ENCODE data around the gene BTNL8.

Gene BTNL8

GRCh38 chr5:180974612-180975315, 75.8 kb downstream of the BTNL8 start:
- DNase-seq = no peak

DNA sequence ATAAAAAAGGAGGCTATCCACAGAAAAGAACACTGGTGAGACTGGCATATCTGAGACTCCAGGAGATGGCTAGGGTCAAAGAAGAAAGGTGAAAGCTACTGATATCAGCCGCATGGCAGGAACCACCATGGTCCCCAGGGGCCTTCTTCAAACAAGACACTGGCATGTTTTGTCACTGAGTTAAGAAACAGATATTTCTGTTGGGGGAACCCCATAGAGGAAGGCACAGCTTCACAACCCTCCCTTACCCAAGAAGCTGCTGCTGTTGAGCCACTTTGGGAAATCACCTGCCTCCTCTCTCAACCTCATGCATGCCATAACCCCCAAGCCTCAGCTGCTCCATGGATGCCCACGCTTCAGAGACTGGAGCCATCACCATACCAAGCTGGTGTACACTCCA, 76.4 kb downstream of the BTNL8 start:
- DNase-seq = no peak

- no peak for DNase-seq
Observed at GRCh38 chr5:180976518-180976917, 77.6 kb downstream of the BTNL8 start.

GRCh38 chr5:180977852-180978251, 78.9 kb downstream of the BTNL8 start:
- no peak for DNase-seq

DNA sequence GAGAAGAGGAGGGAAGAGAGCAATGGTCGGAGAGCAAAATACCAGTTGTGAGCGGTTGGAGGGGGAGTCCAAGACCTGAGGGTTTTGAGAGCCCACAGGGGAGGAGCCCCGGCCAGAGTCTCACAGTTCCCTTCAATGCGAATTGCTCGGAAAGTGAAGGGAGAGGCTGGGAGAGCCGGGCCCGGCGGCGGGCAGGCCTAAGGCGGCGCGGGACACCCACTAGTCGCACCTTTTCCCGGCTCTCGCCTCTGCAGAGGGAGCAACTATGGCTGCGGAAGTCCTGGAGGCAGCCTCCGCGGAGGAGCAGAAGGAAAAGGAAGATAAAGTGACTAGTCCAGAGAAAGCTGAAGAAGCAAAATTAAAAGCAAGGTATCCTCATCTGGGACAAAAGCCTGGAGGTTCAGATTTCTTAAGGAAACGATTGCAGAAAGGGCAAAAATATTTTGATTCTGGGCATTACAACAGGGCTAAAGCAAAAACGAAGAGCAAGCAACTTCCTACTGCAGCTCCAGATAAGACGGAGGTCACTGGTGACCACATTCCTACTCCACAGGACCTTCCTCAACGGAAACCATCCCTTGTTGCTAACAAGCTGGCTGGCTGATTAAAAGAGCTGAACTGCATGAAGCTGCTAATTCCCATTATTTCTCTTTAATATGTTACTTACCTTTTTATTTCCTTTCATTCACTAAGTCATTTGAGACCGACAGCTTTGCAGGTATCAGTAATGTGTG, 83.2 kb downstream of the BTNL8 start:
- DNase-seq = no peak

- no peak for DNase-seq
Observed at GRCh38 chr5:180988016-180988415, 89.1 kb downstream of the BTNL8 start.

DNA sequence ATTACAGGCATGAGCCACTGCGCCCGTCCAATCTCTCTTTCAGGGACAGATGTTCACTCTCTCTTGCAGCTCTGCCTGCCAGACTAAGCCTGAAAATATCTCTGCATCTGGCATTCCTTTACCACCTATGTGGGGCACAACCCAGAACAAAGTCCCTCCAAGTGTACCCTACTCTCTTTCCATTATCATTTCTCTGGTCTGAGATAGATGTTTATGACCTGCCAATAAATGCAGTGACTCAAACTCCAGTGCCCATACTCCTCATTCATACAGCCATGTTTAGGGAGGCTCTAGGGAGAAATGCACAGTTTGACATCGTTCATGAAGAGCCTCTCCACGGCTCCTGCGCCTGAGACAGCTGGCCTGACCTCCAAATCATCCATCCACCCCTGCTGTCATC, 89.6 kb downstream of the BTNL8 start, which contains the start of gene BTNL3:
Gene BTNL3, plus strand, starts transcription at position 255 of the 400 bp plus-strand sequence. CDS start 183 bp downstream, outside the sequence.
- no peak for DNase-seq

GRCh38 chr5:180990086-180990881, 91.3 kb downstream of the BTNL8 start:
- no peak for DNase-seq

- DNase-seq = no peak
Observed at GRCh38 chr5:180990882-180991242, 91.9 kb downstream of the BTNL8 start.
